ENCODE data around the gene ZNF362. TPM values are rescaled to one million over a fixed set of nuclear protein-coding genes. Genes with fewer than 3 reads are reported as not detected.

ZNF362 gene
- total RNA-seq, 2 donors from 2014 or later, result 45.0 to 52.0 TPM

- TF ChIP-seq POLR2A (IDR thresholded peaks at IDR 0.05), result no peak
- TF ChIP-seq POLR2AphosphoS5 (IDR thresholded peaks at IDR 0.05), result no peak
- TF ChIP-seq CTCF (IDR thresholded peaks at IDR 0.05), result no peak
- WGBS, result 92% methylated on average over 7 of the region's 7 CpGs
- H3K9me3 ChIP-seq, result no peaks in the 10 kb centered on the region
- DNase-seq (ENCODE audit: low spot score), result no peak
- no peaks in the 10 kb centered on the region for H3K4me1 ChIP-seq (replicated peaks)
- H3K4me3 ChIP-seq, result no peak overlapping the region
- H3K27me3 ChIP-seq (replicated peaks; ENCODE audit: insufficient read depth), result no peaks in the 10 kb centered on the region
- H3K36me3 ChIP-seq, result no peaks in the 10 kb centered on the region
- intact Hi-C loops (cut with DNase I), result no loop called here
- H3K27ac ChIP-seq, result no peak overlapping the region
Measured at GRCh38 chr1:33231166-33231565, 25.1 kb upstream of the ZNF362 start.

- Histone ChIP-seq H3K9me3 (no peaks in the 10 kb centered on the region), H3K27ac (no peak overlapping the region), H3K4me1 (replicated peaks) (no peaks in the 10 kb centered on the region), H3K4me3 (no peak overlapping the region), H3K27me3 (replicated peaks; ENCODE audit: insufficient read depth) (no peaks in the 10 kb centered on the region), H3K36me3 (no peaks in the 10 kb centered on the region)
- intact Hi-C loops (cut with DNase I), result no loop called here
- TF ChIP-seq POLR2A (IDR thresholded peaks at IDR 0.05), result no peak
- no peak for TF ChIP-seq POLR2AphosphoS5 (IDR thresholded peaks at IDR 0.05)
- no peak for TF ChIP-seq CTCF (IDR thresholded peaks at IDR 0.05)
- DNase-seq (ENCODE audit: low spot score), result no peak
- WGBS, result 80% methylated on average over 3 of the region's 3 CpGs
Measured at GRCh38 chr1:33232716-33233115, 23.6 kb upstream of the ZNF362 start.

GRCh38 chr1:33234131-33234530 lies 22.2 kb upstream of the ZNF362 start:
- H3K27ac ChIP-seq, result no peak overlapping the region
- no peaks in the 10 kb centered on the region for H3K4me1 ChIP-seq (replicated peaks)
- H3K4me3 ChIP-seq, result no peak overlapping the region
- no peaks in the 10 kb centered on the region for H3K27me3 ChIP-seq (replicated peaks; ENCODE audit: insufficient read depth)
- no peak for TF ChIP-seq POLR2A (IDR thresholded peaks at IDR 0.05)
- no peaks in the 10 kb centered on the region for H3K36me3 ChIP-seq
- 68% methylated on average over 4 of the region's 4 CpGs for WGBS
- intact Hi-C loops (cut with DNase I), result no loop called here
- DNase-seq (ENCODE audit: low spot score), result no peak
- H3K9me3 ChIP-seq, result no peaks in the 10 kb centered on the region

GRCh38 chr1:33234588-33234990 lies 21.7 kb upstream of the ZNF362 start:
- WGBS, result 54% methylated on average over 7 of the region's 7 CpGs
- H3K27me3 ChIP-seq (replicated peaks; ENCODE audit: insufficient read depth), result no peaks in the 10 kb centered on the region
- no peaks in the 10 kb centered on the region for H3K36me3 ChIP-seq
- no peaks in the 10 kb centered on the region for H3K9me3 ChIP-seq
- H3K27ac ChIP-seq, result no peak overlapping the region
- intact Hi-C loops (cut with DNase I), result no loop called here
- TF ChIP-seq POLR2AphosphoS5 (IDR thresholded peaks at IDR 0.05) (no peak), POLR2A (IDR thresholded peaks at IDR 0.05) (no peak), CTCF (IDR thresholded peaks at IDR 0.05) (no peak)
- no peak for DNase-seq (ENCODE audit: low spot score)
- H3K4me1 ChIP-seq (replicated peaks), result no peaks in the 10 kb centered on the region
- no peak overlapping the region for H3K4me3 ChIP-seq

GRCh38 chr1:33235521-33235920 lies 20.8 kb upstream of the ZNF362 start:
- Histone ChIP-seq H3K4me1 (replicated peaks) (no peaks in the 10 kb centered on the region), H3K4me3 (no peak overlapping the region), H3K27me3 (replicated peaks; ENCODE audit: insufficient read depth) (no peaks in the 10 kb centered on the region), H3K27ac (no peak overlapping the region), H3K9me3 (no peaks in the 10 kb centered on the region), H3K36me3 (no peaks in the 10 kb centered on the region)
- DNase-seq (ENCODE audit: low spot score), result no peak
- intact Hi-C loops (cut with DNase I), result no loop called here
- no peak for TF ChIP-seq CTCF (IDR thresholded peaks at IDR 0.05)
- TF ChIP-seq POLR2A (IDR thresholded peaks at IDR 0.05), result no peak
- no peak for TF ChIP-seq POLR2AphosphoS5 (IDR thresholded peaks at IDR 0.05)
- 89% methylated on average over 2 of the region's 2 CpGs for WGBS
